ENCODE measurements around the gene CSE1L. TPM values are rescaled to one million over a fixed set of nuclear protein-coding genes. Genes with fewer than 3 reads are reported as not detected.

The CSE1L gene
- total RNA-seq, 1 experiment from 2014 or later = 193 TPM

GRCh38 chr20:49030954-49031619 lies 15.0 kb upstream of the CSE1L start:
- Histone ChIP-seq H3K36me3 (ENCODE audit: insufficient read depth, low read length, poor library complexity, severe bottlenecking) (peaks cover 41% of the 10 kb centered on the region), H3K27ac (ENCODE audit: low read depth, low read length, poor library complexity, severe bottlenecking) (no peak overlapping the region), H3K9me3 (ENCODE audit: low read depth, low read length, poor library complexity, severe bottlenecking) (no peaks in the 10 kb centered on the region), H3K4me1 (ENCODE audit: insufficient read depth, low read length, poor library complexity, severe bottlenecking) (no peaks in the 10 kb centered on the region), H3K4me3 (ENCODE audit: low read depth, low read length, poor library complexity, severe bottlenecking) (no peak overlapping the region), H3K27me3 (replicated peaks; ENCODE audit: insufficient read depth, low read depth, low read length, poor library complexity) (no peaks in the 10 kb centered on the region)
- POLR2A ChIA-PET (ENCODE audit: low non-redundant PET) = no interaction called here
- CTCF ChIA-PET = no interaction called here
- no TSS peak for BruUV-seq (replicated peaks)
- intact Hi-C loops (cut with micrococcal nuclease; ENCODE audit: unreplicated experiment) = no loop called here
- DNase-seq (ENCODE audit: low spot score) = no peak
- TF ChIP-seq EZH2 (IDR thresholded peaks at IDR 0.05; ENCODE audit: borderline replicate concordance, low read depth, low read length, poor library complexity, severe bottlenecking) (no peak), CTCF (conservative IDR thresholded peaks at IDR 0.05; ENCODE audit: low read depth, low read length) (no peak)

DNA sequence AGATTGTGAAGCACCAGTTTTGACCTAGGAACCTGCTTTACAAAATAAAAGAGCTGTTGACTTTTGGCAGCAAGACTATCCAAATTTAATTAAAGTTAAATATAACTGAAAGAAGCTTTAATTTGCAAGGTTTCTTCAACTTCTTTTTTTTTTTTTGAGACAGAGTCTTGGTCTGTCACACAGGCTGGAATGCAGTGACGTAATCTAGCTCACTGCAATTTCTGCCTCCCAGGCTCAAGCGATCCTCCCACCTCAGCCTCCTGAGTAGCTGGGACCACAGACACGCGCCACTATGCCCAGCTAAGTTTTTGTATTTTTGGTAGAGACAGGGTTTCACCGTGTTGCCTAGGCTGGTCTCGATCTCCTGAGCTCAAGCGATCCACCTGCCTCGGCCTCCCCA lies 13.7 kb upstream of the CSE1L start:
- ChIA-PET CTCF (no interaction called here), POLR2A (ENCODE audit: low non-redundant PET) (no interaction called here)
- DNase-seq (ENCODE audit: low spot score) = no peak
- Histone ChIP-seq H3K36me3 (ENCODE audit: insufficient read depth, low read length, poor library complexity, severe bottlenecking) (peaks cover 36% of the 10 kb centered on the region), H3K27ac (ENCODE audit: low read depth, low read length, poor library complexity, severe bottlenecking) (no peak overlapping the region), H3K4me3 (ENCODE audit: low read depth, low read length, poor library complexity, severe bottlenecking) (no peak overlapping the region), H3K9me3 (ENCODE audit: low read depth, low read length, poor library complexity, severe bottlenecking) (no peaks in the 10 kb centered on the region), H3K4me1 (ENCODE audit: insufficient read depth, low read length, poor library complexity, severe bottlenecking) (no peaks in the 10 kb centered on the region), H3K27me3 (replicated peaks; ENCODE audit: insufficient read depth, low read depth, low read length, poor library complexity) (no peaks in the 10 kb centered on the region)
- BruUV-seq (replicated peaks) = no TSS peak
- intact Hi-C loops (cut with micrococcal nuclease; ENCODE audit: unreplicated experiment) = no loop called here
- TF ChIP-seq EZH2 (IDR thresholded peaks at IDR 0.05; ENCODE audit: borderline replicate concordance, low read depth, low read length, poor library complexity, severe bottlenecking) (no peak), CTCF (conservative IDR thresholded peaks at IDR 0.05; ENCODE audit: low read depth, low read length) (no peak)

GRCh38 chr20:49034070-49034732 lies 11.9 kb upstream of the CSE1L start:
- ChIA-PET POLR2A (ENCODE audit: low non-redundant PET) (no interaction called here), CTCF (no interaction called here)
- no TSS peak for BruUV-seq (replicated peaks)
- peaks cover 26% of the 10 kb centered on the region for H3K36me3 ChIP-seq (ENCODE audit: insufficient read depth, low read length, poor library complexity, severe bottlenecking)
- DNase-seq (ENCODE audit: low spot score) = no peak
- TF ChIP-seq CTCF (conservative IDR thresholded peaks at IDR 0.05; ENCODE audit: low read depth, low read length) (no peak), EZH2 (IDR thresholded peaks at IDR 0.05; ENCODE audit: borderline replicate concordance, low read depth, low read length, poor library complexity, severe bottlenecking) (no peak)
- H3K4me1 ChIP-seq (ENCODE audit: insufficient read depth, low read length, poor library complexity, severe bottlenecking) = no peaks in the 10 kb centered on the region
- no peaks in the 10 kb centered on the region for H3K9me3 ChIP-seq (ENCODE audit: low read depth, low read length, poor library complexity, severe bottlenecking)
- intact Hi-C loops (cut with micrococcal nuclease; ENCODE audit: unreplicated experiment) = no loop called here
- H3K27me3 ChIP-seq (replicated peaks; ENCODE audit: insufficient read depth, low read depth, low read length, poor library complexity) = no peaks in the 10 kb centered on the region
- no peak overlapping the region for H3K27ac ChIP-seq (ENCODE audit: low read depth, low read length, poor library complexity, severe bottlenecking)
- no peak overlapping the region for H3K4me3 ChIP-seq (ENCODE audit: low read depth, low read length, poor library complexity, severe bottlenecking)
